Epithelial cell of umbilical artery (primary cell): Measurements from ENCODE around the gene BTF3L4. TPM values are rescaled to one million over a fixed set of nuclear protein-coding genes. Genes with fewer than 3 reads are reported as not detected.

ENCODE experiments used
- total RNA-seq: library from RNA; depleted of rRNA; stranded (reverse); fragments of >200 nt; gene quantifications from 2 replicates; pipeline ENCODE4 v1.2.3, GENCODE V29; 2014

The BTF3L4 gene
- 79.3 and 102 TPM in 2 replicates for total RNA-seq

GRCh38 chr1:52056163-52056936 is at the start of gene BTF3L4:
TSS of gene BTF3L4 (plus strand) at chr1:52056295. CDS start at chr1:52059848, 3,553 bp downstream.

GRCh38 chr1:52033190-52034049 is 22.7 kb upstream of the BTF3L4 start, which contains the start of gene KTI12:
TSS of gene KTI12 (minus strand) at chr1:52033810. CDS start at chr1:52033761, 49 bp downstream.

DNA sequence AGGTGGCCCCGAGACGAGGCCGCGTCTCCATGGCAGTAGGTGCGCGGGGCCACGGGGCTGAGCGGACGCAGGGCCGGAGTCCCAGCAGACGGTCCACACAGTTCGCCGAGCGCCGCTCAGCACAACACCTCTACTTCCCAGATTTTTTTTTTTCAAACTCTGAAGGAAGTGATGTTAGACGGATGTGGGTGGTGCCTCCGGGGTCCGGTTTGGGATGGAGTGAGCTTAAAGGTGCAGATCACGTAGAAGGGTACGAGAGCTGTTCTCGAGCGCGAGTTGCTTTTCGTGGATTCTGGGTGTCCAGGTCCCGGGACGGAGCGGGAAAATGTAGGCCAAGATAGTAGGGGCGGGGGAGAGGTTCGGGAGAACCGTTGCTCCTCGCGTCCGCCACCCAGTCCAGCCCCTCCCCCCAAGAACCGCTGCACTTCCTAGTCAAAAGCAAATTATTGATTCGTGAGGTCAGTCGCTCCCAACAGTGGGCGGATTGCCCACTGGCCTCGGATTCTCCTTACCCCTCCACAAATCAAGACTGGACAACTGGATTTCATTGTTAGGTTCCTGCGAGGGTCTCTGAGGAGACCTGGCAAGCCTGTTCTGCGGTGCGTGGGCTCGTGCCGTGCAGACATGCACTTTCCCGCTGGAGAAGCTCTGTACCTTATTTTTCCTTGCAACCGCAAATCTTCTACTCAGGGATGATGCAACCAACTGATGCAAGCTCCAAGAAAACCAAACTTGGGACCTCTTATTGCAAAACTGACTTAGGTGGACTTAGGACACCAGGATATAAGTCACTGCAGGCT is 829 bp upstream of the BTF3L4 start, which contains the start of gene TXNDC12:
Gene TXNDC12, minus strand, starts transcription at position 126 of the 800 bp plus-strand sequence. Its CDS starts 95 bp downstream, at position 31.

Other genes with a start within 250 kb of the BTF3L4 start
- 57.3 and 59.8 TPM in 2 replicates for gene NRDC, start 177.6 kb upstream of the BTF3L4 start, total RNA-seq
- 3.0 and 5.8 TPM in 2 replicates for gene RAB3B, start 65.6 kb upstream of the BTF3L4 start, total RNA-seq
- gene KTI12, start 22.5 kb upstream of the BTF3L4 start, total RNA-seq: 11.9 and 14.6 TPM in 2 replicates
- gene TXNDC12, start 1.1 kb upstream of the BTF3L4 start, total RNA-seq: 30.2 and 39.8 TPM in 2 replicates
- 26.6 and 31.3 TPM in 2 replicates for gene ZFYVE9, start 85.8 kb downstream of the BTF3L4 start, total RNA-seq